K562 (cell line): ENCODE results near the gene TET2.

Experiments
- CBX8 ChIP-seq: fragments of 200-600 bp; sonication (generic); IDR thresholded peaks from 2 replicates; pipeline ENCODE4 v1.6.1; 2012; ENCODE audit warnings: borderline replicate concordance, mixed run types, low read depth, mild to moderate bottlenecking, moderate library complexity, mixed read lengths, low read length, control low read depth, inconsistent platforms; ENCODE audit not compliant: poor library complexity, severe bottlenecking; ENCODE audit errors: extremely low read depth
- CTCF ChIP-seq, 3 experiments: IDR thresholded peaks in 2 of 3; conservative IDR thresholded peaks in 1 of 3; 2 replicates each; pipeline ENCODE4 v1.5.1; 2011 to 2012; ENCODE audit warnings: low read length in 3 of 3, mild to moderate bottlenecking in 3 of 3, control low read depth in 2 of 3, improper control_type of control experiment in 1 of 3, inconsistent platforms in 1 of 3, low read depth in 1 of 3, mixed read lengths in 1 of 3, moderate library complexity in 1 of 3; ENCODE audit not compliant: insufficient read depth in 2 of 3
- NR2F6 ChIP-seq: fragments of 450-650 bp; formaldehyde crosslinking; IDR thresholded peaks from 2 replicates; pipeline ENCODE4 v1.4.0; 2020; ENCODE audit warnings: mild to moderate bottlenecking
- POLR2AphosphoS5 ChIP-seq: IDR thresholded peaks from 2 replicates; pipeline ENCODE4 v1.6.1; 2011; ENCODE audit warnings: mild to moderate bottlenecking, low read depth, low read length, moderate library complexity; ENCODE audit not compliant: control insufficient read depth, insufficient read depth
- ZNF143 ChIP-seq: sonication (generic); formaldehyde crosslinking; IDR thresholded peaks from 2 replicates; pipeline ENCODE4 v1.9.0; 2022; ENCODE audit warnings: mild to moderate bottlenecking, missing genetic modification reagents

- TF ChIP-seq NR2F6 (CRISPR knock-in tag) (no peak), ZNF143 (CRISPR knock-in tag) (no peak), CTCF (IDR thresholded peaks at IDR 0.05 in 2 of 3, conservative IDR thresholded peaks at IDR 0.05 in 1 of 3; ENCODE audit: insufficient read depth in 2 of 3, low read depth in 1 of 3, low read length in 3 of 3) (no peak), POLR2AphosphoS5 (no peak), CBX8 (no peak)
Measured at GRCh38 chr4:105304085-105304484, 157.4 kb downstream of the TET2 start.
